OCI-LY3 (cell line): Measurements from ENCODE around the gene CAMKV.
"Not testable (repeated sequence)": the region's sequence is repeated elsewhere in the genome, so short reads cannot be mapped to it uniquely, and the experiment has no call there.

Experiments
- CTCF ChIP-seq: fragments of 200-600, 300-600 bp; sonication (generic); IDR thresholded peaks from 2 replicates; pipeline ENCODE4 v1.5.1; 2014; ENCODE audit warnings: antibody characterized with exemption, low read length, low read depth
- EZH2phosphoT487 ChIP-seq: fragments of 200-600 bp; shearing (Covaris generic); IDR thresholded peaks from 2 replicates; pipeline ENCODE4 v1.6.1; 2018; ENCODE audit warnings: antibody characterized with exemption, mixed run types, low read depth

GRCh38 chr3:49823131-49823530 lies 46.6 kb downstream of the CAMKV start:
- TF ChIP-seq CTCF, EZH2phosphoT487: not testable (repeated sequence)
